HG03520 (cell line): ENCODE measurements around the gene RSAD1.

Experiments used
- ATAC-seq: cut with Tn5 transposase; IDR thresholded peaks from one replicate; pipeline ENCODE4 v1.9.1; 2021; ENCODE audit warnings: mild to moderate bottlenecking, moderate library complexity; ENCODE audit not compliant: unreplicated experiment

Gene RSAD1

DNA sequence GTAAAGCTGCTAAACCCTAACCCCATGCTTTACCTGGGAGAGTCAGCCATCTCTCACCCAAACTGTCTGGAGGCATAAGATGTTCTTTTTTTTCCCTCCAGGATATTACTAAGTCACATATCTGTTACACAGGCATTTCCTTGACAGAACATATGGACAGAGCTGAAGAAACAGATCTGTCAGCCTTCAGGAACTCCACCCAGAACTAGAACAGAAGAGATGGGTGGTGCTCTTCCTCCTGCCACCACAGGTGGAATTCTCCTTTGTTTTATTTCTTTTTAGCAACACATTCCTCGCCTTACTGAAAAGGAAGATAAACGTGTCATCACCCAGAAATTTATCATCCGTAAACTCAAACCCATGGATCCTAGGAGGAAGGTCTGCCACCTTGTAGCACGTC, 38.4 kb downstream of the RSAD1 start:
- no peak for ATAC-seq

DNA sequence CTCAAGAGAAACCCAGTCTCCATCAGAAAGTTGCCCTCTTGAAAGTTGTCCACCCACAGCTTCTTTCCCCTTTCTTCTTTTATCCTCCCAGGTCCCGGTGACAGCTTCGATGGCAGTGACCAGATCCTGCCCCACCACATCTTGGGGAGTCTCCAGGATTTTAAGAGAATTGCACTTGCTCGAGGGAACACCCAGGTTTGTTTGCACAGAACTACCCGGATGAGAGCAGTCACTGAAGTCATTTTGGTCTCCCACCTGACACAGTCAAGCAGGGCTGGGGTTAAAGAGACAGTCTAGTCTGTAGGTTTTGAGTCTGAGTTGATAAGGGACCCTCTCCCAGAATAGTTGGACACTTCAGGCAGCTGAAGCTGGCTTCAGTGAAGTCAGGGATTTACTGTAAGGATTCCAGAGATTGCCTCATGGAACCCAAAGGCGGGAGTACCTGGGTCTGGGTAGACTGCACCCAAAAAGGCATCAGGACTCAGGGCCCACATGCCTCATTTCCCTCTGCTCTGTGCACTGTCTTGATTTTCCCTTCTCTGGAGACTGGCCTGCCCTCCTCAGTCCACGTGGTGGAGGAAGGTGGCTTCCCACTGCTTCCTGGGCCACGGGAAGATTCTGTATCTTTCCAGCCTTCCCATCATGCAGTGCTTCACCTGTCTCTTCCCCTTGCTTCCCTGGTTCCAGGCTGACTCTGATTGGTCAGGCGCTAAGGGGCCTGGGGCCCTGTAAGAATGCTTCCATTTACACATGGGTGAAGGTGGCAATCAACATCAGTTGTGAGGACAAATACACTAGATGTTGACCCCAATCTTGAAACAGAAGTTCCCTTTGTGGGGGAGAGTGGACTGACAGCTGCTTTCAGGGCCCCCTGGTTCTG, 39.1 kb downstream of the RSAD1 start:
- no peak for ATAC-seq

DNA sequence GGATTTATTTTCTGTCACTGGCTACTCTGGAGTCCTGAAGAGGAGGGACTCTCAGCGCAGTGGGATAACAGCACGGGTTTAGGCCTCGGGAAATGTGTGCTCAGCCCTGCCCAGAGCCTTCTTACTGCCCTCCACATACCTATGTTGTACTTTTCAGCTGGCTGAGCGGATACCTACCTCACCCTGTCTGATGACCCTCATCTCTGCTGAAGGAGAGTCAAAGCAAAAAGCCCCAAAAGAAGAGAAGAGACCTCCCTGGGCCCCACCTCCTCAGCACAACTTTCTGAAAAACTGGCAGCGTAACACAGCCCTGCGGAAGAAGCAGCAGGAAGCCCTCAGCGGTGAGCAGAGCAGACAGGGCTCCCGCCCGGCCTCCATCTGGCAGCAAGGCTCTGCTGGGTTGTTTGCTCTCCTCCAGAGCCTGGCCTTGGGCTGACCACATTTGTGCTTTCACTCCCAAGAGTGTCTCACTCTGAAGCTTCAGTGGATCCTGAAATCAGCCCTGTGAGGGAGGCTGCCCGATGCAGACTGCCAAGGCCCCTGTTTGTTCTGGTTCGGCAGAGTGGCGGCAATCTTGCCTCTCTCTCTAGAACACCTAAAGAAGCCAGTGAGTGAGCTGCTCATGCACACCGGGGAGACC, 39.8 kb downstream of the RSAD1 start:
- ATAC-seq, result no peak

DNA sequence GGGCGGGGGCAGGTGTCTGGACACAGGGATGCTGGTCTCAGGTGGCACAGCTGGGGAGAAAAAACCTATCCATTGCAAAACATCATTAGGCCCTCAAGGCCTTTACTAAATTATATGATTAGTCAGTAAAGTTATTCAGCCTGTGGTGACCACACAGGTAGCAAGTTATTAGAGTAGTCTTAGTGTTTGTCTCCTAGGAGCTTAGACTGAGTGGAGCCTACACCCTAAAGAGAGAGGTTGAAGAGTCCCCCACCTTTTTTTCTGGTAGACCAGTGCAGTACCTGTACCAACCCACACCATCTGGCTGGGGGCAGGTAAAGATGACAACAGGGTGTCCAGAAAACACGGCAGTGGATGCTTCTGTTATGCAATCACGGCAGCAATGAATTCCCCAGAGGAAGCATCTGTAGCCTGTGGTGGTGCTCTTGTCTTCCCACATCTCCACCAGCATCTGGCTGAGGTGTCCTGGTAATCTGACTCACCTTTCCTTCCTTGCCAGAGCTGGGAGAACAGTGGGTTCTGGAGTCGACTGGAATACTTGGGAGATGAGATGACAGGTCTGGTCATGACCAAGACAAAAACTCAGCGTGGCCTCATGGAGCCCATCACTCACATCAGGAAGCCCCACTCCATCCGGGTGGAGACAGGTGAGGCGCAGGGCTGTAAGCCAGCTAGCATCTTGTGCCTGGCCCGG, 40.6 kb downstream of the RSAD1 start:
- ATAC-seq, result no peak

DNA sequence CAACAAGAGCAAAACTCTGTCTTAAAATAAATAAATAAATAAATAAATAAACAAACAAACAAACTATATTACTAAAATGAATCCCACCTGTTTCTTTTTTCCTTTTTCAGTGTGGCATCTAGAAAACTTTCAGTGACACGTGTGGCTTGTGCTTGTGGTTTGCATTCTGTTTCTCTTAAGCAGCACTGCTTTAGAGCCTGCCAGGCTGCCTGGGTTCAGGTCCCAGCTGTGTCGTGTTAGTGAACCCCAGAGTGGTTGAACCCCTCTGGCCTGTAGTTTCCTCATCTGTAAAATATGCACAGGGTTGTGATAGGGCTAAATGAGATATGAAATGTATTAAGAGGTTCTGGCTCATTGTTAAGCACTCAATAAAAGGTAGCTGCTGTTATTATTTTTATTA, 41.8 kb downstream of the RSAD1 start:
- no peak for ATAC-seq

DNA sequence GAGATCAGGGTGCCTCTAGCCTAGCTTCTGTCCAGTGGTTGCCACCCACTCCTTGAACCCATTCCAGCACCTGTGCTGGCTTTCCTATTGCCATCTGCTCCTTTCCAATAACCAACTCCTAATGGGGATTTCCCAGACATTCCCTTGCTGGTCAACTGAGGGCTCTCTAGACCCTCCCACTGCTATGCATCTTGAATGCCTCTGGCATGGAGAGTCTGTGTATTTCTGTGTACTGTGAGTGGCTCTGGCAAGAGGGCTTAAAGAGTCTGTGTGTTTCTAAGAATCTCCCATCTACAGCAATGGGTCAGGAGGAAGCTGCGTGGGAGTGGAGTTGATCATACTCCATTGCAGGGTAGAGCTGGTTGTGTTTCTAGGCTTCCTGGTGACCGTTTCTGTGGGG, 42.9 kb downstream of the RSAD1 start:
- ATAC-seq, result no peak

DNA sequence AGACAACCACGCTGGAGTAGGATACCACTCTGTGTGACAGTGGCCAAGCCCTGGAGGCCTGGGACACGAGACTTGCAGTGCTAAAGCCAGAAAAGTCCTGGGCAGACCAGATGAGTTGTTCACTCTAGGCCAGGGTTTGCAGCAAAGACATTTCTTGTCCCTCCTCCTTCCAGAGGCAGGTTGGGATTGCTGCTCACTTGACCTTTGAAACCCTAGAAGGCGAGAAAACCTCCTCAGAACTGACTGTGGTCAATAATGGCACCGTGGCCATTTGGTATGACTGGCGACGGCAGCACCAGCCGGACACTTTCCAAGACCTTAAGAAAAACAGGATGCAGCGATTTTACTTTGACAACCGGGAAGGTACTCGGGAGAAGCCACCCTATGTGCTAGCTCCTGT, 44.1 kb downstream of the RSAD1 start:
- no peak for ATAC-seq

DNA sequence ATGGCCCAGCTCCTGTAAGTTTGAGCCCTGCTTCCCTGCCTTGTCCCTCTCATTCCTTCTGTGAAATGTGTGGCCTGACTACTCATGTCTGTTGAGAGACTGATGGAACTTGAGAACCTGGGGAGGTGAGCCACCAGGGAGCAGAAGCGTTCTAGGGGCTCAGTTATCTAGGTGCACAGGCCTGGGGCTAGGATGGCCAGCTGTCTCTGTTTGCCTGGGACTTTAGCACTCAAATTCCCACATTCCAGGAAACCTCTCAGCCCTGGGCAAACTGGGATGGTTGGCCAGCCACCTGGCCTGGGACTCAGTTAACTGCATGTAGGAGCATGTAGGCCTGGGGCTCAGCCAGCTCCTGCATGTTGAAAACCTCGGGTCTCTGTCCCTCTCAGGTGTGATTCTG, 44.5 kb downstream of the RSAD1 start:
- ATAC-seq, result no peak

DNA sequence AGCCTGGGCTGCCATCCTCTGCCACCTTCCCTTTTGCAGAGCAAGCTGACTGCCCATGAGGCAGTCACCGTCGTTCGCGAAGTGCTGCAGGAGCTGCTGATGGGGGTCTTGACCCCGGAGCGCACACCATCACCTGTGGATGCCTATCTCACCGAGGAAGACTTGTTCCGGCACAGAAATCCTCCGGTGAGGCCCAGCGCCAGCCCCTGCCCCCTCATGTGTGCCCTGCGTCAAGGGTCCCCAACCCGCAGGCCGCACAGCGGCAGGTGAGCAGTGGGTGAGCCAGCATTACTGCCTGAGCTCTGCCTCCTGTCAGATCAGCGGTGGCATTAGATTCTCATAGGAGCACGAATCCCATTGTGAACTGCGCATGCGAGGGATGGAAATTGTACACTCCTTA, 46.2 kb downstream of the RSAD1 start:
- ATAC-seq, result no peak

DNA sequence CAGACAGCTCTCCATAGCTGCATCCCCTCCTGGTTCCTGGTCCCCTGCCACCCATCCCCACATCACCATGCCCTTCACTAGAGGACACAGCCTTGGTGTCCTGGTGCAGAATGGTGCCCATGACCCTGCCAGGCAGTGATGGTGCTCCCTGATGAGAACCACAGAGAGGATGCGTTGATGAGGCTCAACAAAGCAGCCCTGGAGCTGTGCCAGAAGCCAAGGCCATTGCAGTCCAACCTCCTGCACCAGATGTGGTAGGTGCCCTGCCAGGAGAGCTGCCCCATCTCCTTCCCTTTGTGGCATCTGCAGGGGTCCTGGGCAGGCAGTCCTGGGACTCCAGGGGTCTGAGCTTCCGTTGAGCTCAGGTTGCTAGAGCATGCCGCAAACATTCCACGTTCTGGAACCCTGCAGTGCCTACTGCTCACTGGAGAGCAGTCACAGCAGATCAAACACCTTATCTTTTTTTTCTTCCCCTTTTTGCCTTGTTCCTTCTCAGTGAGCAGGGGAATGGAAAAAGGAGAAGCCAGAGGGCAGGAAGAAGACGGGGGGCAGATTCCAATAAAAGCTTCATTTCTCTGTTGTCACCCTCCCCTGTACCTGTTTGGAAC, 48.6 kb downstream of the RSAD1 start:
- ATAC-seq, result no peak

DNA sequence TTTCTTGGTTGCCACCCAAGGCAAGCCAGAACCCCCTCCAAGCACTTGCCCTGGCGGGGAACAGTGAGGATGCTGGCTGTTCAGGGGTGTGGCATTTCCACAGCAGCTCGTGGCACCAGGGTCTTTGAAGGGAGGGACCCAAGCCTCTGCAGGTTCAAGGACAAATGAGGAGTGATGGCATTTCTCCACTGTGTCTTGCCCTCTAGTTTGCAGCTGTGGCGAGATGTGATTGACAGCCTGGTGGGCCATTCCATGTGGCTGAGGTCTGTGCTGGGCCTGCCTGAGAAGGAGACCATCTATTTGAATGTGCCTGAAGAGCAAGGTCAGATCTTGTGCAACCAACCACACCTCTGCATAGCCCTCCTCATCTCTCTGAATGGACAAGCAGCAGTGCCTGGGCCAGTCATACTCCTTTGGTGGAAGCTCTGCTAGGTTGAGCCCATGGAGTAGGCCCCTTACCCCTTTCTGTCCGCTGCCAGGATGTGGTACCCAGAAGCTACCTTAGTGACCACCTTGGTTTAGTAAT, 49.4 kb downstream of the RSAD1 start:
- no peak for ATAC-seq

DNA sequence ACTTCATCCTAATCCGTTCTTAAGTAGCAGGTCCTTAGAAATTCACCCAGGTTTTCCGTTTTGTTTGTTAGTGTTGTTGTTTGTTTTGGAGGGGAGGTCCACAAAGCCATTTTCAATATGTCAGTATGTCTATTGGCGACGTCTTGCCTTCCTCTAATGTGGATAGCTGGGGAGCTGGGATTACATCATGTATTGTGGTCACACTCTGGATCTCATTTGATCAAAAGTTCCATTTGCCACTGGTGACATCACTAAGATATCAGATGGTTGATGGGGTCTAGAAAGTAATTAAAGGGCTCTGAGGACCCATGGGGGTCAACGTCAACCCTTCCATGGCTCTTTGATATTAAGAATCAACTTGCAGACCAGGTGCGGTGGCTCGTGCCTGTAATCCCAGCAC, 51.2 kb downstream of the RSAD1 start:
- ATAC-seq, result no peak

DNA sequence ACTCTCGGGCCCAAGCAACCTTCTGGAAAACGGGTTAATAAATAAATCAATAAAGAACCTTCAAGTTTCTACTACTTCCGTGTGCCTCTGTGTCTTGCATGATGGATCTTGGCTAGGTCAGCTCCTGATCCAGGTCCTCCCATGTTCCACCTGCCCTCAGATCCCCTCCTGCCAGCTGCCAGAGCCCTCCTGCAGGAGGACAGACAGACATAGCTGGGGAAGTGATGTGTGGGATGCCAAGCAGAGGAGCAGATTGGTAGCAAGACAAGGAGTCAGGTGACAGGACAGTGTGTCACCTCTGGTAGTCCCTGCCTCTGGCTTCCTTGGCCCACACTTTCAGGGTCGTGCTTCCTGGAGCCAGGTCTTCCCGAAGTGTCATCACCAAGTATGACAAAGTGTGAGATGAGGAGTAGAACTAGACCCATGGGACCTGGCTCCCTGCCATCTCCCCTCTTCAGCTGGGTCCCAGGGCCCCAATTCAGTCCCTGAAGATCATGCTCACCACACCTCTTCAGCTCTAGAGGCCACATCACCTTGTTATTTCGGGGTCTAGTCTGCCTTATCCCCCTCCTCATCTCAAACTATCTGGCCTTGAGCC, 52.9 kb downstream of the RSAD1 start:
- ATAC-seq, result no peak

DNA sequence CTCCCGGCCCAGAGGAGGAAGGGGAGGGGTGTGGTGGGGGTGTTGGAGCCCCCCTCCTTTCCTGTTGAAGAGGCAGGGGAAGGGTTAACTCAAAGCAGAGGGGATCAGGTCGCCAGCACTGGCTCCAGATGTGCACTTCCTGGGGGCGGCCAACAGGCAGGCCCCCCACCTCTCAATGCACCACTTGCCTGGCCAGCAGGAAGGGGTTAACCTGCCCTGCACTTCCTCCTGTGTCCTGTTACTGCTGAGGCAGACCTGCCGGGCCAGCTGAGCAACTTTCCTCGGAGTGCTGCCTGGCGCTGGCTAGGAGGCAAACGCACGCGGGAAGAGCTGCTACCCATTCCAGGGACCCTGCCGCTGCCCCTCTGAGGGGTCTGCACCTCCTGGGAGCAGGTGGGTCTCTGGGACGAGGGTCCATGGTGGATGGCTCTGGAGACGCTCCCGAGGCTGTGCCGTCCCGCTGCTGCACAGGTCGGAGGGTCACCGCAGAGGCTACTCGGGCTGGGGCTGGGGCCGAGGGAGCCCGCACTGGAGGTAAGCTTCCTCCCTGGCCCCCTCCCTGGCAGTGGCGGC, 53.9 kb downstream of the RSAD1 start, which contains the start of gene EPN3:
Gene EPN3 (plus strand): TSS at position 284 of the 573 bp plus-strand sequence. CDS start 3,822 bp downstream, outside the sequence.
- ATAC-seq, result no peak

DNA sequence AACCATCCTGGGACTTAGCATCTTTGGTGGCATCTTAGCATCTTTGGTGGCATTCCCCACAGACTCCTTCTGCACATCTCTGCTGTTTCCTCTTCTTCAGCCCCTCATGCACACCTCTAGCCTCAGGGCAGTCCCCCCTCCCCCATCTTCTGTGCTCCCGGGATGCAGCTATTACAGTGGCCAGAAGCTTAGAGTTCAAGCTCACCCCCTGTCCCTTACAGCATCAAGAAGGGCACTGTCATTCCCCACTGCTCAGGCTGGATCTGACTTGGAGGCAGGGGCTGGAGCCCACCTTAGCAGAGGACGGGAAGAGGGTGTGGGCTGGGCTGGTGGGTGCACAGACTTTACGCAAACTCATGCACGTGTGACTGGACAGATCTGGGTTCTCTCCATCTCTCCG, 54.5 kb downstream of the RSAD1 start:
- ATAC-seq, result no peak

DNA sequence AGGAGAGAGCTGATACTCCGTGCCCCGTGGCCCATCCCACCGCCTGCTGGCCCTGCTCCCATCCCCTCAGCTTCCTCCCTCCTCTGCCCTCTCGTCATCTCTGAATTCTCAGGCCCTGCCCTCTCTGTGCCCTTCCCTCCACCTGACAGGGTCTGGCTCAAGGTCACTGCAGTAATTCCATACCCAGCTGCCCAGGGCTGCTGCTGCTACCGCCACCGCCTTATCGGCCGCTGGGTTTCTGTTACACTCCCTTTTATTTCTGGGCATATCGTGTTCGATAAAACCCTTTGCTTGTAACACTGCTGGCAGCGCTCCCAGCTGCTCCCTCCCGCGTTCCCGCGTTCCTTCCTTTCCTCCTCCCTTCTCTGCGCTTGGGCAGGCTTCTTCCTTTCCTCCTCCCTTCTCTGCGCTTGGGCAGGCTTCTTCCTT, 55.1 kb downstream of the RSAD1 start:
- ATAC-seq, result no peak

DNA sequence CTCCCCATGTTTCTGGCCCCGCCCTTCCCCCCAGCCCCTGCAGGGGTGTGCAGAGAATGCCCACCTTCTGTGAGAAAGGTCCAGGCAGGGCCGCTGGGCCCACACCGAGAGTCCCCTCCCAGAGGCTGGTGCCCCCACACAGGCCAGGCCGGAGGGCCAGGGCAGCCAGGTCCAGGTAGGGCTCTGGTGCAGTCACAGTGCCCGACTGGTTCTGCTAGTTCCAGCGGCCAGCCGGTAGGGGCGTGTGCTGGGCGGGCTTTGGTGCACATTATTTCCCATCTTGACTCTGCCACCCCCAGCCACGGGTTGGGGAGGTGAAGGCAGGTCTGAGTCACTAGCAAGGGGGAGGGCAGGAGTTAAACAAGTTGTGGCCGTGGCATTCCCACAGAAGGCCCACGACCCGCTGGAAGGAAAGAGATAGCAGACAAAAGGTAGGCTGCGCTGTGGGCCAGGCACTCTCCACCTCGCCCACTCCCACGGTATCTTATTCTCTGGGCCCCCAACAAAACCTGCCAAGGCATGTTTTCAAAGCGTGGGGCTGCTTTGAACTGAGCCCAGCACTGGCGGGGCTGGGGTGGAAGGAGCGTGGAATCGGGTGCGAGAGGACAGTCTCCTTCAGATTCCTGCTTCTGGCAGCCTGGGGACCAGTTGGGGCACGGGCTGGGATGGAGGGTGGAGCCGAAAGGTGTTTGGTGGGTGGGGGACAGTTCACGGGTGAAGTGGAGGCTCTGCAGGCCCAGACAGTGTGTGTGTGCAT, 55.7 kb downstream of the RSAD1 start:
- ATAC-seq, result no peak

DNA sequence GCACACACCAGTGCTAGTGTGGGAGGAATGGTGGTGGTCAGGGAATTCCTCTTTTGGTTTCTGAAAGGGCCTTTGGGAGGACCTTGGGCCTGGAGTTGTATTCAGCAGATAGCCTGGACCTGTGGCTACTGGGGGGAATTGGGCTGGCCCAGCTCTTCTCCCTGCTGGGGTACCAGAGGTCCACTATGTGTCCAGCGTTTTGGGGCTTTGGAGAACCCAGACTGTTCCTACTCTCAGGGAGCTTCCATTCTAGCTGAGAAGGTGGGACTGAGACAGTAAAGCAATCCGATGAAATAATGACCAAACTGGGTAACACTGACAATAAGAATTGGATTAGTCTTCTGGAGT, 56.3 kb downstream of the RSAD1 start:
- ATAC-seq, result no peak

DNA sequence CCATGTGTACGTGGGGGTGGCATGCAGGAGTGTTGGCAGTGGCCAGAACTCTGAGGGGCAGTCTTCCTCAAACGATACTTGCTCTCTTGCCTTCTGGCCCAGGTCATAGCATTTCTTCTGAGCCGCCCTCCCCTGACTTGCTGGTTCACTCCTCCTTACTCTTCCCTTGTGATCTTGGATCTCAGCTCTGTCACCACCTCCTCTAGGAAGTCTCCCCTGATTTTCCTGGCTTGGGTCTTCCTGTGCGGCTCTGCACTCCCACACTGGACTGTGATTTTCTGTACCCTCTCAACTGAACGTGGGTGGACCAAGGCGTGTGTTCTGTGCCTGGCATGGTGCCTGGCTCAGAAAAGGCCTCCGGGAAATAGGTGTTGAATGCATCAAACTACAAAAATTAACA, 56.7 kb downstream of the RSAD1 start:
- ATAC-seq, result no peak
